K562 (cell line): ENCODE measurements around the gene MVD. TPM values are rescaled to one million over a fixed set of nuclear protein-coding genes. Genes with fewer than 3 reads are reported as not detected.
A peak's percentile ranks its signal among the peaks of the same experiment; 100 is the strongest.

Experiments
- ARID1B ChIP-seq: fragments of 450-650 bp; IDR thresholded peaks from 2 replicates; pipeline ENCODE4 v1.6.1; 2016; ENCODE audit warnings: antibody characterized with exemption, mild to moderate bottlenecking, inconsistent platforms
- ATF7 ChIP-seq: fragments of 450-650 bp; IDR thresholded peaks from 2 replicates; pipeline ENCODE4 v1.7.1; 2014; ENCODE audit warnings: mild to moderate bottlenecking, moderate library complexity
- BCL6 ChIP-seq: fragments of 250-450 bp; sonication (Bioruptor Pico); IDR thresholded peaks from 2 replicates; pipeline ENCODE4 v1.4.0; 2020
- DDX20 ChIP-seq: fragments of 450-650 bp; IDR thresholded peaks from 2 replicates; pipeline ENCODE4 v1.6.1; 2016; ENCODE audit warnings: missing genetic modification characterization, low read depth, mild to moderate bottlenecking, missing compliant biosample characterization, moderate library complexity
- EGR1 ChIP-seq: fragments of 450-650 bp; conservative IDR thresholded peaks from 2 replicates; pipeline ENCODE4 v1.6.1; 2017; ENCODE audit warnings: mild to moderate bottlenecking
- FOXM1 ChIP-seq, 2 experiments: fragments of 450-650 bp in 1 of 2; sonication (generic) in 1 of 2; formaldehyde crosslinking in 1 of 2; IDR thresholded peaks; 2 replicates each; pipeline versions ENCODE4 v1.6.1 to v1.9.0; 2017 to 2022; ENCODE audit warnings: low read depth in 2 of 2, mild to moderate bottlenecking in 2 of 2, missing genetic modification reagents in 1 of 2, moderate library complexity in 1 of 2
- JUN ChIP-seq, 2 experiments: sonication (generic) in 1 of 2; formaldehyde crosslinking in 1 of 2; IDR thresholded peaks; 2 replicates each; pipeline versions ENCODE4 v1.6.1 to v1.8.0; 2012 to 2022; ENCODE audit warnings: borderline replicate concordance in 2 of 2, mild to moderate bottlenecking in 2 of 2, improper control_type of control experiment in 1 of 2, low read depth in 1 of 2, low read length in 1 of 2, missing genetic modification reagents in 1 of 2
- KDM1A ChIP-seq, 2 experiments: fragments of 450-650 bp; IDR thresholded peaks; 2 replicates each; pipeline ENCODE4 v1.6.1; 2016; ENCODE audit warnings: mild to moderate bottlenecking in 2 of 2
- LARP7 ChIP-seq: fragments of 450-650 bp; IDR thresholded peaks from 2 replicates; pipeline ENCODE4 v1.6.1; 2016
- MECOM ChIP-seq: fragments of 250-450 bp; sonication (Bioruptor Pico); IDR thresholded peaks from 2 replicates; pipeline ENCODE4 v1.8.0; 2022; ENCODE audit warnings: inconsistent platforms
- MTA3 ChIP-seq: fragments of 450-650 bp; formaldehyde crosslinking; IDR thresholded peaks from 2 replicates; pipeline ENCODE4 v1.6.1; 2017; ENCODE audit warnings: mild to moderate bottlenecking, borderline replicate concordance
- NRF1 ChIP-seq, 2 experiments: fragments of 450-650 bp; IDR thresholded peaks in 1 of 2; conservative IDR thresholded peaks in 1 of 2; 2 replicates each; pipeline ENCODE4 v1.6.1; 2014; ENCODE audit warnings: mild to moderate bottlenecking in 2 of 2
- PRDM10 ChIP-seq: fragments of 450-650 bp; IDR thresholded peaks from 2 replicates; pipeline ENCODE4 v1.6.1; 2018; ENCODE audit not compliant: partially characterized antibody
- RAD51 ChIP-seq: fragments of 450-650 bp; IDR thresholded peaks from 2 replicates; pipeline ENCODE4 v1.7.1; 2016; ENCODE audit warnings: low read depth, mild to moderate bottlenecking, borderline replicate concordance
- SMARCA5 ChIP-seq: fragments of 450-650 bp; IDR thresholded peaks from 2 replicates; pipeline ENCODE4 v1.6.1; 2016
- SMARCC2 ChIP-seq: fragments of 450-650 bp; IDR thresholded peaks from 2 replicates; pipeline ENCODE4 v1.6.1; 2017; ENCODE audit warnings: antibody characterized with exemption, moderate library complexity, mild to moderate bottlenecking, low read depth
- TEAD1 ChIP-seq, 2 experiments: fragments of 450-650 bp in 1 of 2; sonication (generic) in 1 of 2; formaldehyde crosslinking; IDR thresholded peaks; 2 replicates each; pipeline versions ENCODE4 v1.4.0 to v1.8.0; 2020 to 2022; ENCODE audit warnings: mild to moderate bottlenecking in 2 of 2, missing genetic modification reagents in 1 of 2
- TSC22D4 ChIP-seq: fragments of 450-650 bp; IDR thresholded peaks from 2 replicates; pipeline ENCODE4 v1.6.1; 2016; ENCODE audit warnings: missing genetic modification characterization, missing biosample characterization, control low read depth
- YY1 ChIP-seq, 3 experiments: IDR thresholded peaks; 2 replicates each; pipeline ENCODE4 v1.6.1; 2011; ENCODE audit warnings: low read length in 2 of 3, mild to moderate bottlenecking in 2 of 3, moderate library complexity in 2 of 3, borderline replicate concordance in 1 of 3, control low read depth in 1 of 3, low read depth in 1 of 3; ENCODE audit not compliant: insufficient read depth in 3 of 3, insufficient replicate concordance in 2 of 3, control insufficient read depth in 1 of 3, insufficient read length in 1 of 3; ENCODE audit errors: extremely low read depth in 1 of 3
- ZBTB2 ChIP-seq: fragments of 450-650 bp; IDR thresholded peaks from 2 replicates; pipeline ENCODE4 v1.6.1; 2016; ENCODE audit warnings: antibody characterized with exemption
- ZNF589 ChIP-seq: fragments of 200-800 bp; sonication (Bioruptor generic); IDR thresholded peaks from 2 replicates; pipeline ENCODE4 v1.6.1; 2016; ENCODE audit warnings: low read depth, missing genetic modification characterization, missing compliant biosample characterization
- polyA plus RNA-seq, 8 experiments: library from polyadenylated mRNA; depleted of rRNA in 4 of 8; stranded (reverse) in 5 of 8; unstranded in 3 of 8; fragments of >200 nt; fragmentation: Nextera tagmentation in 2 of 8; fragmentation: Illumina TruSeq in 1 of 8; extraction: Ambion mirVana in 2 of 8; extraction: Trizol in 1 of 8; gene quantifications; 2 replicates each; pipeline versions ENCODE4 v1.2.1 to v1.2.3, GENCODE V29; 2011 to 2014; ENCODE audit warnings: inconsistent platforms in 1 of 8, missing spikeins in 1 of 8
- total RNA-seq, 7 experiments: library from RNA; depleted of rRNA in 6 of 7; stranded (reverse); fragments of >200 nt in 6 of 7; fragmentation: Illumina TruSeq in 2 of 7; extraction: Trizol in 2 of 7; gene quantifications; 2 replicates each; pipeline versions ENCODE4 v1.2.1 to v1.2.3, GENCODE V29; 2011 to 2021; ENCODE audit warnings: low replicate concordance in 1 of 7
- TF ChIP-seq, protein P1 (sequence below): sonication (generic); formaldehyde crosslinking; IDR thresholded peaks from 2 replicates; pipeline ENCODE4 v1.5.0; 2020; ENCODE audit warnings: missing genetic modification reagents

The MVD gene
- total and polyA plus RNA-seq, 9 of the 15 experiments (the other 6 are each of a cell fraction or from before 2014, with no cell fraction given), result 12.2 to 141 (median 45.3) TPM

GRCh38 chr16:88688013-88688778, 25.3 kb upstream of the MVD start (continued):
- TF ChIP-seq ZBTB2 (peak; percentile 87), FOXM1 (IDR thresholded peaks at IDR 0.05; ENCODE audit: low read depth) (peak; percentile 78), FOXM1 (CRISPR knock-in tag; IDR thresholded peaks at IDR 0.05; ENCODE audit: low read depth) (no peak), LARP7 (peak; percentile 33; the same call in 1 of the 2 replicates), DDX20 (tag) (no peak), ZNF589 (CRISPR knock-in tag) (no peak), TSC22D4 (tag) (no peak), MECOM (peak; percentile 80; the same call in 1 of the 2 replicates), ARID1B (peak; percentile 99), MTA3 (peak; percentile 88), BCL6 (no peak), SMARCA5 (no peak), NRF1 (conservative IDR thresholded peaks at IDR 0.05 in 1 of 2, IDR thresholded peaks at IDR 0.05 in 1 of 2) (peak in 1 of 2 experiments; percentile 39; a peak in 1 of 4 replicates), EGR1 (peak; percentile 100), RAD51 (no peak), SMARCC2 (peak; percentile 90), KDM1A (IDR thresholded peaks at IDR 0.05) (peak; percentile 77 to 82), PRDM10 (peak; percentile 45), JUN (IDR thresholded peaks at IDR 0.05; ENCODE audit: borderline replicate concordance, low read depth, low read length) (peak; percentile 89), JUN (CRISPR knock-in tag; IDR thresholded peaks at IDR 0.05; ENCODE audit: borderline replicate concordance) (no peak; the same call in 1 of the 2 replicates), TEAD1 (CRISPR knock-in tag; IDR thresholded peaks at IDR 0.05) (peak in 1 of 2 experiments; percentile 12; a peak in 1 of 4 replicates), YY1 (IDR thresholded peaks at IDR 0.05; ENCODE audit: borderline replicate concordance in 1 of 3, control insufficient read depth in 1 of 3, extremely low read depth in 1 of 3, insufficient read depth in 3 of 3, insufficient read length in 1 of 3, insufficient replicate concordance in 2 of 3, low read depth in 1 of 3, low read length in 2 of 3) (peak in 2 of 3 experiments; percentile 45 to 71), ATF7 (peak; percentile 94)
- TF ChIP-seq, protein P1, sequence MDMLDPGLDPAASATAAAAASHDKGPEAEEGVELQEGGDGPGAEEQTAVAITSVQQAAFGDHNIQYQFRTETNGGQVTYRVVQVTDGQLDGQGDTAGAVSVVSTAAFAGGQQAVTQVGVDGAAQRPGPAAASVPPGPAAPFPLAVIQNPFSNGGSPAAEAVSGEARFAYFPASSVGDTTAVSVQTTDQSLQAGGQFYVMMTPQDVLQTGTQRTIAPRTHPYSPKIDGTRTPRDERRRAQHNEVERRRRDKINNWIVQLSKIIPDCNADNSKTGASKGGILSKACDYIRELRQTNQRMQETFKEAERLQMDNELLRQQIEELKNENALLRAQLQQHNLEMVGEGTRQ (CRISPR knock-in tag), result no peak
